ENCODE results near the gene CATSPERZ. TPM values are rescaled to one million over a fixed set of nuclear protein-coding genes. Genes with fewer than 3 reads are reported as not detected.

The CATSPERZ gene
- total RNA-seq, 4 donors from 2014 or later, result not detected

GRCh38 chr11:64252003-64252872 is 47.9 kb upstream of the CATSPERZ start:
- H3K4me1 ChIP-seq, result peaks cover 39% of the 10 kb centered on the region
- H3K4me3 ChIP-seq, result peak overlapping the region; percentile 85
- H3K9me3 ChIP-seq, result no peaks in the 10 kb centered on the region
- H3K27me3 ChIP-seq, result no peaks in the 10 kb centered on the region
- under 1% methylated on average over 22 of the region's 23 CpGs for WGBS
- TF ChIP-seq EP300 (IDR thresholded peaks at IDR 0.05) (no peak), POLR2AphosphoS5 (IDR thresholded peaks at IDR 0.05) (no peak), CTCF (IDR thresholded peaks at IDR 0.05) (no peak)
- H3K36me3 ChIP-seq, result peaks cover 30% of the 10 kb centered on the region
- H3K27ac ChIP-seq, result no peak overlapping the region
- DNase-seq (ENCODE audit: low spot score in 2 of 2), result no peak

GRCh38 chr11:64253043-64253442 is 47.1 kb upstream of the CATSPERZ start:
- Histone ChIP-seq H3K27ac (no peak overlapping the region), H3K4me1 (peaks cover 33% of the 10 kb centered on the region), H3K9me3 (no peaks in the 10 kb centered on the region), H3K4me3 (peak overlapping the region; percentile 85), H3K36me3 (peaks cover 37% of the 10 kb centered on the region), H3K27me3 (no peaks in the 10 kb centered on the region)
- no peak for DNase-seq (ENCODE audit: low spot score in 2 of 2)
- WGBS, result 100% methylated on average over 2 of the region's 8 CpGs
- TF ChIP-seq POLR2A (IDR thresholded peaks at IDR 0.05), result no peak
- no peak for TF ChIP-seq CTCF (IDR thresholded peaks at IDR 0.05)
- TF ChIP-seq POLR2AphosphoS5 (IDR thresholded peaks at IDR 0.05), result no peak
- no peak for TF ChIP-seq EP300 (IDR thresholded peaks at IDR 0.05)

- TF ChIP-seq CTCF (IDR thresholded peaks at IDR 0.05), result no peak
- no peaks in the 10 kb centered on the region for H3K9me3 ChIP-seq
- H3K27me3 ChIP-seq, result no peaks in the 10 kb centered on the region
- 52% methylated on average over 2 of the region's 5 CpGs for WGBS
- no peak overlapping the region for H3K27ac ChIP-seq
- no peak overlapping the region for H3K4me3 ChIP-seq
- H3K36me3 ChIP-seq, result peaks cover 41% of the 10 kb centered on the region
- no peak for DNase-seq (ENCODE audit: low spot score in 2 of 2)
- peaks cover 33% of the 10 kb centered on the region for H3K4me1 ChIP-seq
Measured at GRCh38 chr11:64253481-64253880, 46.7 kb upstream of the CATSPERZ start.

- no peak for TF ChIP-seq EP300 (IDR thresholded peaks at IDR 0.05)
- TF ChIP-seq POLR2AphosphoS5 (IDR thresholded peaks at IDR 0.05), result no peak
- H3K36me3 ChIP-seq, result peaks cover 50% of the 10 kb centered on the region
- H3K9me3 ChIP-seq, result no peaks in the 10 kb centered on the region
- no peaks in the 10 kb centered on the region for H3K27me3 ChIP-seq
- WGBS, result 80% methylated on average over 1 of the region's 7 CpGs
- no peak overlapping the region for H3K4me3 ChIP-seq
- H3K4me1 ChIP-seq, result peaks cover 33% of the 10 kb centered on the region
- no peak for DNase-seq (ENCODE audit: low spot score in 2 of 2)
- no peak overlapping the region for H3K27ac ChIP-seq
Measured at GRCh38 chr11:64254326-64254725, 45.8 kb upstream of the CATSPERZ start.

- Histone ChIP-seq H3K27ac (no peak overlapping the region), H3K36me3 (peaks cover 61% of the 10 kb centered on the region), H3K4me3 (no peak overlapping the region), H3K9me3 (no peaks in the 10 kb centered on the region), H3K27me3 (no peaks in the 10 kb centered on the region), H3K4me1 (peaks cover 32% of the 10 kb centered on the region)
- TF ChIP-seq EP300 (IDR thresholded peaks at IDR 0.05), result no peak
- no peak for TF ChIP-seq POLR2A (IDR thresholded peaks at IDR 0.05)
- no peak for TF ChIP-seq CTCF (IDR thresholded peaks at IDR 0.05)
- no peak for TF ChIP-seq POLR2AphosphoS5 (IDR thresholded peaks at IDR 0.05)
- no peak for DNase-seq (ENCODE audit: low spot score in 2 of 2)
- WGBS, result 91% methylated on average over 17 of the region's 35 CpGs
Measured at GRCh38 chr11:64255135-64256128, 44.7 kb upstream of the CATSPERZ start.
